ENCODE results near the gene RAPGEF4.
A peak's percentile ranks its signal among the peaks of the same experiment; 100 is the strongest.

RAPGEF4 gene

DNA sequence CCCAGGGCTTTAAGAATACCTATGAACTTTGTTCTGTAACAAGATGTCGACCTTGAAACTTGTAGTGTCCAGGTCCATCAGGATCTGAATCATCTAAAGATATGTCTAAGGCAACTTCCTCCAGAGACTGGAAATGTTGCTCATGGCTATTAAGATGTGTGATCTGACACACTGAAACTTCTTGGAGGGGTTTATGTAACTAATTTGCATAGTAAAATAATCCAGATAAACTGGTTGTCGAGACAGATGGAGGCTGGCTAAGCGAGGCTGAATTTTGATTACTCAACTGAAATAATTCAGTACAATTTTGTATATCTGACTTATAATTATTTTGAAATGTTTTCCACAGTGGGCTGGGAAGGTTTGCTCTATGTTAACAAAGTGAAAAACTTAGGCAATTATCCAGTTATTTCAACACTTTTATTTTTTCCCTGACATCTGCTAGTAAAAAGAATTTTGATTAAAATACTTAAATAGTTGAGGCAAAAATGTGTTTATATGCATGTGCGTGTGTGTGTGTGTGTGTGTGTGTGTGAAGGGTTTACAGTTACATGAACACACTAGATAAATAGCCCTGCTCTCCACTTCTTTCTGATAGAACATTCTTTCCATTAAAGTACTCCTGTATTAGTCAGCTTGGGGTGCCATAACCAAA lies 328.6 kb downstream of the RAPGEF4 start:
- Histone ChIP-seq H3K27ac (ENCODE audit: low read depth, low read length) (no peak overlapping the region), H3K4me1 (ENCODE audit: control insufficient read depth in 1 of 2, insufficient read depth in 2 of 2, low read length in 2 of 2) (no peaks in the 10 kb centered on the region), H3K9ac (ENCODE audit: low read depth in 1 of 2, low read length in 2 of 2) (no peak overlapping the region), H3K36me3 (ENCODE audit: control insufficient read depth in 1 of 2, insufficient read depth in 2 of 2, low read length in 2 of 2) (no peaks in the 10 kb centered on the region), H3K9me3 (ENCODE audit: control insufficient read depth in 1 of 2, low read length in 2 of 2) (no peaks in the 10 kb centered on the region), H3K27me3 (ENCODE audit: control insufficient read depth in 1 of 2, insufficient read depth in 2 of 2, low read length in 2 of 2) (no peaks in the 10 kb centered on the region), H3K4me3 (ENCODE audit: low read depth in 1 of 2, low read length in 2 of 2) (no peak overlapping the region)

DNA sequence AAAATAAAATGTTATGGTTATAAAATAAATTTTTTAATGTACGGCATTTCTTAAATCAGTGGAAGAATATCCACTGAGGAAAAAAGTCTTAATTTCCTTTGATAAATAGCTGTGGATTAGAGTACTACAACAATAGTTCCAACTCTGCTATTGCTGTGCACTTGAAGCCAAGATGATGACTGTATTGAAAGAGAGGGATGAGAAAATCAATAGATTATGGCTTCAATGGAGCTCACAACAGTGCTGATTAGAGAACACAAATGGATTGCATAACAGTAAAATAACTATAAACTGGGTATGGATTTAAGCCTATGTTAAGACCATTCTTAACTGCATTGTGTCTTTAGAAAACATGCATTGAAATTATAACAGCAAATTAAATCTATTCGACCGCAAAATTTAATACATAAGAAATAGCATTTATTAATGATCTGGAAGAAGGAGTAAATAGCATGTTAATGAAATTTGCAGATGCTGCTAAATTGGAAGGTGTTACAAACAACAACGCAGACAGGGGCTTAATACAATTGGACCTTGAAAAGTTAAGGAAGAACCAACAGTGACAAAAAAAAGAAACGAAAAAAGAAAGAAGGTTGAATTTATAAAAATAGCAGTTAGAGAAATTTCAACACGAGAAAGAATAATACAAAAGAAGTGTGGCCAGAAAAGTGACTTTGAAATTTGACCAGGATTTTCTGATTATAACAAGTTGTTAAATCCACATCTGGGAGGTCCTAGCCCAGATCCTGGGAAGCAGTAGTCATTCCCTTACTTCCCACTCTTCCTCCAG lies 331.4 kb downstream of the RAPGEF4 start:
- H3K4me1 ChIP-seq (ENCODE audit: control insufficient read depth in 1 of 2, insufficient read depth in 2 of 2, low read length in 2 of 2) = no peaks in the 10 kb centered on the region
- no peaks in the 10 kb centered on the region for H3K27me3 ChIP-seq (ENCODE audit: control insufficient read depth in 1 of 2, insufficient read depth in 2 of 2, low read length in 2 of 2)
- H3K9me3 ChIP-seq (ENCODE audit: control insufficient read depth in 1 of 2, low read length in 2 of 2) = no peaks in the 10 kb centered on the region
- no peak overlapping the region for H3K27ac ChIP-seq (ENCODE audit: low read depth, low read length)
- H3K36me3 ChIP-seq (ENCODE audit: control insufficient read depth in 1 of 2, insufficient read depth in 2 of 2, low read length in 2 of 2) = no peaks in the 10 kb centered on the region
- no peak overlapping the region for H3K9ac ChIP-seq (ENCODE audit: low read depth in 1 of 2, low read length in 2 of 2)
- no peak overlapping the region for H3K4me3 ChIP-seq (ENCODE audit: low read depth in 1 of 2, low read length in 2 of 2)

DNA sequence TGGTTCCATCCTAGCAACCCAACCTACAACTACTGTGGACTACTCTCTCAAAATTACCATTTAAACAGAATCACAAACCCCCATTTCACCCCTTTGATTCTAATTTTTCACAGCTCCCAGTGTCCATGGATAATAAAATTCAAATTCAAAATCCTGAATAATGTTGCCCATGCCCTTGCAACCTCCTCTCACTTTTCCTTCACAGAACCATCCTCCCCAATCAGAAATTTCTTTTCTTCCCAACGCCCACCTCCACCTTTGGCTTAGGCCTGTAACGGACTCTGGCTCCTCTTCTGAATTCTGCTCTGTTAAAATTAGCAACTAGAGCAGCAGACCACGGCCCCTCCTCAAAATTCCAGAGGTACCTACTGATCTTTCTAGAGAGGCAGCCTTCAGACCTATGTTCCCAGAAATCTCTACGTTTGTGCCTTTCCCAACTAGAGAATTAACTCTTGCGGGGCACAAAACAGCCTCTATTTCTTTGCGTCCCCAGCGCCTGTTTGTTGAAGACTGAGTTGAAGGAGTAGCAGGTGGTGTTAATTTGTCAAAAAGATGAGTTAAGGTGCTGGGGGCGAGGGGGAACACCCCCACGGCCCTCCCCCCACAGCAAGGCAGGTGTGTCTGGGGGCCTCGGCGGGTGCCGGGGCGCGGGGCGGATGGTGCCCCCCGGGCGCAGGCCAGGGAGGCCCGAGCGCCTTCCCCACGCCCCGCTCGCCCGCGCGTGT lies 339.6 kb downstream of the RAPGEF4 start:
- no peaks in the 10 kb centered on the region for H3K36me3 ChIP-seq (ENCODE audit: control insufficient read depth in 1 of 2, insufficient read depth in 2 of 2, low read length in 2 of 2)
- H3K27ac ChIP-seq (ENCODE audit: low read depth, low read length) = peak overlapping the region; percentile 77
- peaks cover 6 to 16% of the 10 kb centered on the region in 2 donors for H3K4me1 ChIP-seq (ENCODE audit: control insufficient read depth in 1 of 2, insufficient read depth in 2 of 2, low read length in 2 of 2)
- H3K9ac ChIP-seq (ENCODE audit: low read depth in 1 of 2, low read length in 2 of 2) = peak overlapping the region; percentile 43 to 71
- H3K9me3 ChIP-seq (ENCODE audit: control insufficient read depth in 1 of 2, low read length in 2 of 2) = no peaks in the 10 kb centered on the region
- peak overlapping the region; percentile 94 for H3K4me3 ChIP-seq (ENCODE audit: low read depth in 1 of 2, low read length in 2 of 2)
- H3K27me3 ChIP-seq (ENCODE audit: control insufficient read depth in 1 of 2, insufficient read depth in 2 of 2, low read length in 2 of 2) = no peaks in the 10 kb centered on the region

DNA sequence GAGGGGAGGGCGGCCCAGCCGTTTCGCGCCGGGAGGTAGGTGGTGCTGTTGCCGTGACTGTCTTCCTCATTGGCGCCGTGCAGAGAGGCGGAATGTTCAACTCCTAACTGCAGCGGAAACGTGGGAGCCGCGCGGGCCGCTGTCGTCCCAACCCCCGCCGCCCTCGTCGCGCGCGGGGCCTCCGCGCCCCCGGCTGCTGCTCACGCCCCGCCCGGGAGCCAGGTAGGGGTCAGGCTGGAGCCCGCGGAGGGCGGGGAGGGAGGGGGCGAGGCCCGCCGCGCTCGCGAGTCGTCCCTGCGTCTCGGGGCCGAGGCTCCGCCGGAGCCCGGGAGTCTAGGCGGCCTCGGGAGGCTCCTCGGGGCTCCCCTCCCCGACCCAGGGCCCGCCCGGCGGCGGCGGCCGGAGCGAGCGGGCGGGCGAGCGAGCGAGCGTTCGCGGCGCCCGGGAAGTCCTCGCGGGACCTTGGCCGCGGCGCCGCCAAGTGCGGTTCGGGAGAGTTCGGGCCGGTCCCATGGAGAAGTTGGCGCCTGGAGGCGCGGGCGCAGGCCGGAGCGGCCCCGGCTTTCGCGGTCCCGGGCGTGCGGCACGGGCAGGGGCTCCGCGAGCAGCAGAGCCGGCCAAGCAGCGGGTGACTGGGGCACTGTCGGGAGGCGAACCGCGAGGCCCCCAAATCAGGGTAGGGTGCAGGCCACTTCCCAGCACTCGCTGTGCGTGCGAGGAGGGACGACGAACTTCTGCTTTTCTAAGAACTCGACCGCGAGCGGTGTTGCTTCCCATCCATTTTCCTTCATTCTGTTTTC lies 340.3 kb downstream of the RAPGEF4 start, which contains the start of gene MAP3K20:
MAP3K20 (plus strand) TSS at position 66 of the 800 bp plus-strand sequence. CDS start 15,186 bp downstream, outside the sequence.
- Histone ChIP-seq H3K9me3 (ENCODE audit: control insufficient read depth in 1 of 2, low read length in 2 of 2) (no peaks in the 10 kb centered on the region), H3K36me3 (ENCODE audit: control insufficient read depth in 1 of 2, insufficient read depth in 2 of 2, low read length in 2 of 2) (no peaks in the 10 kb centered on the region), H3K4me3 (ENCODE audit: low read depth in 1 of 2, low read length in 2 of 2) (peak within 1 kb of the TSS; percentile 94), H3K27ac (ENCODE audit: low read depth, low read length) (peak within 1 kb of the TSS; percentile 77), H3K4me1 (ENCODE audit: control insufficient read depth in 1 of 2, insufficient read depth in 2 of 2, low read length in 2 of 2) (peaks cover 6 to 16% of the 10 kb centered on the region in 2 donors), H3K9ac (ENCODE audit: low read depth in 1 of 2, low read length in 2 of 2) (peak within 1 kb of the TSS; percentile 71 to 82), H3K27me3 (ENCODE audit: control insufficient read depth in 1 of 2, insufficient read depth in 2 of 2, low read length in 2 of 2) (no peaks in the 10 kb centered on the region)

DNA sequence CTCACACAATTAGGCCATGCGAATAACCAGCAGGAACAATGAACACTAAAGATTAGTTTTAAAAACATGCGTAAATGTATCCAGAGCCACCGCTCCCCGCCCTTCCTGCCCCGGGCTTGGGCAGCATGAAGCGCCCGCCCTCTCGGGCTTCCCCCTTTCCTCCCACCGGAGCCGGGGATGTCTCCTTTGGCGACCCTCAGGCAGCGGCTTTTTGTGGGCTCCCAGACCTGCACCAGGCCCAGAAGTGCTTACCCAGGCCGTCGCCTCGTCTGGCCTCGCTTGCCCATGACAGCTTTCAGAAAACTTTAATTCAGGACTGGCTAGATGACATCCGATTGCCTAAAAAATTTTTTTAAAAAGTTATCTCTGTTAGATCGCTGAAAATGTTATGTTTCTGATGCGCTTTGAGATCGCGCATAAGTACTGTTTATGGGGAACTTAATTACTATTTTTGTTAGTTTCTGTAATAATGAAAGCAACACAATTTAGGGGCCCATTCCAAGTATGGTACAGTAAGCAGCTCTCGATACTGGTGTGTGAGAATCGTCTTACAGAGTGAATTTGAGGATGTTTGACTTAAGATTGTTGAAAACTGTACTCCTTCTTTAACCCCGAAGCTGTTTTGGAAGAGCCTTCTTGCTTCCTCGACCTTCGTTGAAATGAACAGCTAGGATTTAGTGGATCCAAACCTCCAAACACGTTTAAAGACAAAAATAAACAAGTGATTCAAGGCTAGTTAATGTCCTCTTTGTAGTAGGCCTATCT lies 341.1 kb downstream of the RAPGEF4 start:
- H3K27ac ChIP-seq (ENCODE audit: low read depth, low read length) = peak overlapping the region; percentile 77
- no peaks in the 10 kb centered on the region for H3K36me3 ChIP-seq (ENCODE audit: control insufficient read depth in 1 of 2, insufficient read depth in 2 of 2, low read length in 2 of 2)
- H3K27me3 ChIP-seq (ENCODE audit: control insufficient read depth in 1 of 2, insufficient read depth in 2 of 2, low read length in 2 of 2) = no peaks in the 10 kb centered on the region
- peaks cover 6 to 16% of the 10 kb centered on the region in 2 donors for H3K4me1 ChIP-seq (ENCODE audit: control insufficient read depth in 1 of 2, insufficient read depth in 2 of 2, low read length in 2 of 2)
- H3K9me3 ChIP-seq (ENCODE audit: control insufficient read depth in 1 of 2, low read length in 2 of 2) = no peaks in the 10 kb centered on the region
- peak overlapping the region; percentile 94 for H3K4me3 ChIP-seq (ENCODE audit: low read depth in 1 of 2, low read length in 2 of 2)
- H3K9ac ChIP-seq (ENCODE audit: low read depth in 1 of 2, low read length in 2 of 2) = peak overlapping the region; percentile 71 to 82

DNA sequence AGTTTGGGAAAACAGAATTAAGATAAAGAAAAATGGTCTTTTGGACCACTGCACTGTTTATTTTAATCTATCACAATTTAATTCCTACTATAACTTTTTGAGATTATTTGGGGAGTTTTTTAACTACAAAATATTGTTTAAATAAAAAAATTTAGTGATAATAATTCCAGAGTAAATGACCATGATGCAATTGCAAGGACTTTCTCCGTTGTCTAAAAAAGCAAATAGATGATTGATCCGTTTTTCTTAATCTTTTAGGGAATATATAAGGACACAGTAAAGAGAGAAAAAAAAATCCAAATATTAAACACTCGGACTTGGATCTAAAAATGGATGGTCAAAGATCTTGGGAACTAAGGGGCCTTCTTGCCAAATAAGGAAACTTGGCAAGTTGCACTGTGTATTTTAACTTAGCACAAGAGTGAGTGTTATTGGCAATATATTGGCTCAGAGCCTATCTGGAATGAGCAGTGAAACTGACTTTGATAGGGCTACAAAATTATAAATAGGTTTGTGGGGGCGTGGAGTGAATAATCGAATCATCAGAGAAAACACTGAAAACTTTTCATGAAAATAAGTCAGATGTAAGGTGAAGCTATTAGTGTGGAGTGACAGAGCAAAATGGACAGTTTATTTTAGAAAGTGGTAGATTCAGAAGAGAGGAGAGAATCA lies 342.0 kb downstream of the RAPGEF4 start:
- H3K27ac ChIP-seq (ENCODE audit: low read depth, low read length) = no peak overlapping the region
- no peaks in the 10 kb centered on the region for H3K27me3 ChIP-seq (ENCODE audit: control insufficient read depth in 1 of 2, insufficient read depth in 2 of 2, low read length in 2 of 2)
- H3K4me3 ChIP-seq (ENCODE audit: low read depth in 1 of 2, low read length in 2 of 2) = peak overlapping the region; percentile 94
- H3K36me3 ChIP-seq (ENCODE audit: control insufficient read depth in 1 of 2, insufficient read depth in 2 of 2, low read length in 2 of 2) = no peaks in the 10 kb centered on the region
- H3K4me1 ChIP-seq (ENCODE audit: control insufficient read depth in 1 of 2, insufficient read depth in 2 of 2, low read length in 2 of 2) = peaks cover 6 to 16% of the 10 kb centered on the region in 2 donors
- no peaks in the 10 kb centered on the region for H3K9me3 ChIP-seq (ENCODE audit: control insufficient read depth in 1 of 2, low read length in 2 of 2)
- H3K9ac ChIP-seq (ENCODE audit: low read depth in 1 of 2, low read length in 2 of 2) = peak overlapping the region in 1 of 2 donors; percentile 71

DNA sequence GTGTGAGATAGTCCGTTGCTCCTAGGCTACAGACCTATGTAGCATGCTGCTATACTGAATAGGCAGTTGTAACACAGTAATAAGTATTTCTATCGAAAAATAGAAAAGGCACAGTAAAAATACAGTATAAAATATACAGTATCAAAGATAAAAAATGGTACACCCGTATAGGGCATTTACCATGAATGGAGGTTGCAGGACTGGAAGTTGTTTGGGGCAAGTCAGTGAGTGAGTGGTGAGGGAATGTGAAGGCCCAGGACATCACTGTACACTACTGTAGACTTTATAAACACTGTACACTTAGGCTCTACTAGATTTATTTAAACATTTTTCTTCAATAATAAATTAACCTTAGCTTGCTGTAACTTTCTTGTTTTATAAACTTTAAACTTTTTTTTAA lies 343.5 kb downstream of the RAPGEF4 start:
- H3K4me3 ChIP-seq (ENCODE audit: low read depth in 1 of 2, low read length in 2 of 2) = no peak overlapping the region
- H3K4me1 ChIP-seq (ENCODE audit: control insufficient read depth in 1 of 2, insufficient read depth in 2 of 2, low read length in 2 of 2) = peaks cover 6 to 16% of the 10 kb centered on the region in 2 donors
- H3K9me3 ChIP-seq (ENCODE audit: control insufficient read depth in 1 of 2, low read length in 2 of 2) = no peaks in the 10 kb centered on the region
- no peaks in the 10 kb centered on the region for H3K36me3 ChIP-seq (ENCODE audit: control insufficient read depth in 1 of 2, insufficient read depth in 2 of 2, low read length in 2 of 2)
- no peak overlapping the region for H3K27ac ChIP-seq (ENCODE audit: low read depth, low read length)
- no peak overlapping the region for H3K9ac ChIP-seq (ENCODE audit: low read depth in 1 of 2, low read length in 2 of 2)
- H3K27me3 ChIP-seq (ENCODE audit: control insufficient read depth in 1 of 2, insufficient read depth in 2 of 2, low read length in 2 of 2) = no peaks in the 10 kb centered on the region

DNA sequence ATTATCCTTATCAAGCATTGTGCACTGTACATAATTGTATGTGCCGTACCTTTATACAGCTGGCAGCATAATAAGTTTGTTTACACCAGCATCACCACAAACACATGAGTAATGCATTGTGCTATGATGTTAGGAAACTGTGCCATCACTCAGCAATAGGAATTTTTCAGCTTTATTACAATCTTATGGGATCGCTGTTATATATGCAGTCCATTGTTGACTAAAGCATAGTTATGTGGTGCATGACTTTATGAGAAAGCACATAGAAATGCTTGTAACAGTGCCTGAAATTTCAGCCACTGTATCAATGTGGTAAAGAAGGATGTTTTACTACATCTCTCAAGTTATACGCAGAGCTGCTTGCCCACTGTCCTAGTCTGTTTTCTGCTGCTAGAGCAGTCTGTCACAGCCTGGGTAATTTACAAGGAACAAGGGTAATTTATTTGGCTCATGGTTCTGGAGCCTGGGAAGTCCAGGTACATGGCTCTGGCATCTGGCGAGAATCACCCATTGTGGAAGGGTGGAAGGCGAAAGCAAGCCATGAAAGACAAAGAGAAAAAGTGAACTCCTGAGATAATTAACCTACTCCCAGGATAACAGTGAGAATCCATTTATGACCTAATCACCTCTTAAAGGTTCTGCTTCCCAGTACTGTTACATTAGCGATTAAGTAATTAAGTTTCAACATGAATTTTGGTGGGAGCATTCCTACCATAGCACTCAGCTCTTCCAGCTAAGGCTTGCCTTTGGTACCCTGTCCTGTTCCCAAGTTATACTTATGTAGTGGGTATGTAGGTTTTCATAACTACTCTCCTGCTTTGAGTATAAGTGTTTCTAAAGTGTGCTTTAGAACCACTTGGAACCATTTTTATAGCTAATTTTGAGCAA lies 344.6 kb downstream of the RAPGEF4 start:
- Histone ChIP-seq H3K36me3 (ENCODE audit: control insufficient read depth in 1 of 2, insufficient read depth in 2 of 2, low read length in 2 of 2) (no peaks in the 10 kb centered on the region), H3K9me3 (ENCODE audit: control insufficient read depth in 1 of 2, low read length in 2 of 2) (no peaks in the 10 kb centered on the region), H3K27ac (ENCODE audit: low read depth, low read length) (no peak overlapping the region), H3K4me1 (ENCODE audit: control insufficient read depth in 1 of 2, insufficient read depth in 2 of 2, low read length in 2 of 2) (peaks cover 6 to 16% of the 10 kb centered on the region in 2 donors), H3K4me3 (ENCODE audit: low read depth in 1 of 2, low read length in 2 of 2) (no peak overlapping the region), H3K27me3 (ENCODE audit: control insufficient read depth in 1 of 2, insufficient read depth in 2 of 2, low read length in 2 of 2) (no peaks in the 10 kb centered on the region), H3K9ac (ENCODE audit: low read depth in 1 of 2, low read length in 2 of 2) (no peak overlapping the region)

All from duodenal mucosa (tissue), 2 donors.